ENCODE results near the gene GPATCH3.
"Not testable (repeated sequence)": the region's sequence is repeated elsewhere in the genome, so short reads cannot be mapped to it uniquely, and the experiment has no call there.

Gene GPATCH3

DNA sequence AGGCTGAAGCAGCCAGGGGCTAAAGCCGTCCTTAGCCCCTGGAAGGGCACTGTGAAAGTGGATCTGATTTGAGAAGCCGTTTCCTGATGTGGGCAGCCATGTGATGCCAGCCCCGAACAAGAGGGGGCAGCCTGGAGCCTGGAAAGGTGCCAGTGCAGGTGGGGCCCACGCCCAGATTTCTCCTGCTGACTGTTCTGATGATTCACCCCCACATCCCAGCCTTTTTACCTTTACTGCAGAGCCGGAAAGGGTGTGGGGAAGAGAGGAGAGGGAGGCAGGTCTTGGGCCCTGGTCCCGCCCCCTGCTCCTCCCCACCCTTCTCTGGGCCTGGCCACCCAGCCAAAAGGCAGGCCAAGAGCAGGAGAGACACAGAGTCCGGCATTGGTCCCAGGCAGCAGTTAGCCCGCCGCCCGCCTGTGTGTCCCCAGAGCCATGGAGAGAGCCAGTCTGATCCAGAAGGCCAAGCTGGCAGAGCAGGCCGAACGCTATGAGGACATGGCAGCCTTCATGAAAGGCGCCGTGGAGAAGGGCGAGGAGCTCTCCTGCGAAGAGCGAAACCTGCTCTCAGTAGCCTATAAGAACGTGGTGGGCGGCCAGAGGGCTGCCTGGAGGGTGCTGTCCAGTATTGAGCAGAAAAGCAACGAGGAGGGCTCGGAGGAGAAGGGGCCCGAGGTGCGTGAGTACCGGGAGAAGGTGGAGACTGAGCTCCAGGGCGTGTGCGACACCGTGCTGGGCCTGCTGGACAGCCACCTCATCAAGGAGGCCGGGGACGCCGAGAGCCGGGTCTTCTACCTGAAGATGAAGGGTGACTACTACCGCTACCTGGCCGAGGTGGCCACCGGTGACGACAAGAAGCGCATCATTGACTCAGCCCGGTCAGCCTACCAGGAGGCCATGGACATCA, 37.2 kb downstream of the GPATCH3 start, which contains the start of gene SFN:
Gene SFN (plus strand): TSS at position 369 of the 904 bp plus-strand sequence. CDS start 64 bp downstream, at position 433.
- DNase-seq = peak in 1 of 2 experiments; percentile 26

DNA sequence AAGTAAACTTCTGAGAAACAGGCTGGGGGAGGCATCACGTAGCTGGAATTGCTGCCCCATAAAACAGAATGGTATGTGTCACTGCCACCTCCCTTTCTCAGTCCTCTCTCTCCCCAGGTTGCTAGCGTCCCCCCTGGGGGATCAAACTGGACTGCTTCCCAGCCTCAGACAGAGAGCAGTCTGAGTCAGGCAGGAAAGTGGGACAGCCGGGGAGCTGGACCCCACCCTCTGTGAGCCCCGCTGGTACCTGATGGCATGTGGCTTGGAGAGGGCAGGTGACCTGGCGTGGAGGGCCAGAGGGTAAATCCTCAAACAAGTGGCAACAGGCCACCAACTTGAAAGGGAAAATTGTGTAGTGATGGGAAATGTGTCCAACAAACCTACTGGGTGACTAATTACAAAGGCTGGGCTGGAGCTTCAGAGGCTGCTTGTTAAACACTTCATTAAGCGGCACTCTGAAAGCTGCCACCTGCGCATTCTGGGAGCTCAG, 38.3 kb downstream of the GPATCH3 start:
- DNase-seq = no peak

DNA sequence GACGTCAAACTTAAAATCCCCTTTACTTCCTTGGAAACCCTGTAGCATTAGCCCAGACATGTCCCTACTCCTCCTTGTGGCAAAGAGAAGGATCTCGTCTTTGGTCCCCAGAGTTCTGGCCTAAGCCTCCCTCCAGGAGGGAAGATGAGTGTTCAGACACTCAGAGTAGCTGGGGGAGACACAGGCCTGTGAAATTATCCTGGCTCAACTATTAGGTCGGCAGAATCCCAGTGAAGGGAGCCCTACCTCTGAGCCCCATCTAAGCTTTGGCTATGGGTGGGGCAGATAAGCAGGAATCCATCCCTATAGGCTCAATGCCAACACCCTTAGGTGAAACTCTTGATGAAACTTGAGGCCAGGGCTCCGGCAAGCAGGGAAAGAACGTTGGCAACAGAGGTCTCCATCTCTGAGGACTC, 39.0 kb downstream of the GPATCH3 start:
- DNase-seq = peak in 1 of 2 experiments; percentile 16

DNA sequence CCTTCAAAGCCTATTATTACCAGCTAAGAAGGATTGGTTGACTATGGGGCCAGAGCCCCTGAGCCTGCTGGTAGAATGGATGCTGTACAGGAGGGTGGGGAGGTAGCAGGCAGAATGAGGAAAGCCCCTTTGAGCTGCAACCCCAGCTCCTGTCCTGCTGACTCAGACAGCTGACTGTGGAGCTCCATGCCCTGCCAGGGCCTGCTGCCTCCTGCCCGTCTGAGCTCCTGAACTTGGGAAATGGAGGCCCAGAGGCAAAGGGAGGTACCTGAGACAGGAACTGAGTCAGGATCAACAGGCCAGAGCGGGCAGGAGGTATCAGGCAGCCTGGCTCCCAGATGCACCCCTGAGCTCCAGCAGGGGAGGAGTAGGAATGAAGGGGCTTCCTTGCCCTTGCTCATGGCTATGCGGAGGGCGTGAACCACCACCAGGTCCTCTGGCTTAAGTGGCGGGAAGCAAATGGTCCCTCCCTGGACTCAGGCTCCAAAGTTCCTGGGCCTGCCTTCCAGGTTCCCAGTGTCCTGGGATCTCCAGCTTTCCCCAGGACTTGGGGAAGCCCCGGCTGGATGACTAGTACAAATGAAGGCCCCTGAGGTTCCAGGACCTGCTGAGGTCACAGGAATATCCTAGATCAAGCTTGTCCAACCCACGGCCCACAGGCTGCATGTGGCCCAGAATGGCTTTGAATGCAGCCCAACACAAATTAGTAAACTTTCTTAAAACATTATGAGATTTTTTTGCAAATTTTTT, 41.2 kb downstream of the GPATCH3 start:
- no peak for DNase-seq

DNA sequence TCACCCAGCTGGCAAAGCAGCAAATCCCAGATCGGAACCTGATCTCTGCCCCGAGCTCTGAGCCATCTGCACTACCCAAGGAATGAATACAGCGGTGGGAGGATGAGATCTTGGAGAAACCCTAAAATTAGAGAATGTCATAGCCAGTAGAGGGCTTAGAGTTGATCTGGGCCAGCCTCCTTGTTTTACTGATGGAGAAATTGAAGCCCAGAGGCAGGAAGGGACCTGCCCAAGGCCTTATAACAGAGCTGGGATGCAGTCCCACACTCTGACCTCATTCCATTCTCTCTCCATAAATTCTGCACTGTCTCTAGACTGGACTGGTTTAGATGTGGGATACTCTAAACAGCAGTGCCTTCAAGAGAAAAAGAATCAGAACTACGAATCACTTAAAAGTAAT, 42.1 kb downstream of the GPATCH3 start:
- DNase-seq = no peak

DNA sequence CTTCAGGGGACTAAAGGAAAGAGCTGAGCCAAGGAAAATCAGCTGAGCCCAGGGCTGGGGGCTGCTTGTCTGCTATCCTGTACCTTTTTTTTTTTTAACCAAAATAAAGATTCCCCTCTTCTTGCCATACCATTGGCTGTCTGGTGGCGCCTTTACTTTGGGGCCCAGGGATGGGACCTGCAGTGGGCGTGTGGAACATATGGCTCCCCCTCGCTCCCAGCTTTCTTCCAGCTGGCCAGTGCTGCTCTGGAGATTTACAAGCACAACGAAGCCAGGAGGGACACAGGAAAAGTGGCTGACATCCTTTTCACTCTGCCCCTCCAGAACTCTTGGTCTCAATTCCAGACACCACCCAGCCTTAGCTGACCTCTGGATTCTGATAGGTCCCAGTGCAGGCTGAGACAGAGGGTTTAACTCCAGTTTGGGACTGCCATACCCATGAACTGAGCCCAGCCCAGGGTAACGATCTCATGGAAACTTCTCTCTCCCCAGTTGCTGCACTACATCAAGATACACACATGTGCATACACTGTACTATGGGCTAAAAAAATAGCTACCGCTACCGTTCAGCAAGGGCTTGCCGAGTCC, 42.7 kb downstream of the GPATCH3 start:
- no peak for DNase-seq

DNA sequence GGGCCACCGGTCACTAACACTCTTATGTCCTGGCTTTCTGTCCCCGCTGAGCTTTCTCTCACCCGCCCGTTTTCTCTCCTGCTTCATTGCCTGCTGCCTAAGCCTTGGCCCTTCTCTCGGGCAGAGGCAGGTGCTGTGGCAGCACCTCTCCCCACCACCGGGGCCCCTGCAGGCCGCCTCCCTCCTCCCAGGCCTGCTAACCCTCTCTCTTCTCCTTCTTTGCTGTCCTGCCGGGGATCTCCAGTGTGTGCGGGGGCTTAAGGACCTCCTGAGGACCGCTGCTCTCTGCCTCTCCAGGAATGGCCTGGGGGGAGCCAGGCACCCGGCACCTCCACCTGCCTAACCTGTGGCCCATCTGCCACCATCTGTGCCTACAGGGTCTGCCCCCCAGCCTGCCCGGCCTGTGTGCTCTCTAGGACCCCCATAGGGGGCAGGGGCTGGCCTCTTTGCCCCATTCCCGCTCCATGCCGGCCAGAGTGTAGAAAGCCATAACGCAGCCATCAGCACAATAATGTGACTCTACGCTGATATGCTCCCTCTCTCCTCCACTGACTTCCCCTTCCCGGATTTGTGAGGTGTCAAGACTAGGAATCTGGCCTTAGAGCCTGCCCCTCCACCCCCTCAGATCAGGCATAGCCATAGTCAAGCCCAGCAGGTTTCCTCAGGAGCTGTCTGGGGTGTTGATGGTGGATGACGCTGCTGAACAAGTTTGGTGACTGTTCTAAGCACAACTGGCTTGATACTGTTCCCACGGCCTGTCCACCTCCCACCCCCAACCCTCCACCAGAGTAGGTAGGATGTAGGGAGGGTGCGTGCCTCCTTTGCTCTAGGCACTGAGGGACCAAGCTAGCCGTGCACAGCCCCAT, 43.4 kb downstream of the GPATCH3 start:
- DNase-seq = no peak

DNA sequence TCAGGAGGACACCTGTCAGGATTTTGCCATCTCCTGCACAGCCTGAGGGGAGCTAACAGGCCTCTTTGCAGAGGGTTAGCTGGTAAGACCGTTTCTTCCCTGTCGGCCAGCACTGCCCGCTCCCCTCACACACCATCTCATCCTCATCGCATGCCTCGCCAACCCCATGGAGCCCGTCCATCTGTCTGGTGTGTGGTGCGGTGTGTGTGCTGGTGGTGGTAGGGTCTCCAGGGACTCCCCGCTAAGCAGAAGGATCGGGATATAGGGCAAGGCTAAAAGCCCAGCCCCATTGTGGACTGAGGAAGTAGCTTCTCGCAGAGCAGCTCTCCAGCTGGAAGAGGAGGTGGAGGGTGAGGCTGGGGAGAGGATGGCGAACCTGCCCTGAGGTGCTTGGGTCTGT, 44.1 kb downstream of the GPATCH3 start:
- no peak for DNase-seq

DNA sequence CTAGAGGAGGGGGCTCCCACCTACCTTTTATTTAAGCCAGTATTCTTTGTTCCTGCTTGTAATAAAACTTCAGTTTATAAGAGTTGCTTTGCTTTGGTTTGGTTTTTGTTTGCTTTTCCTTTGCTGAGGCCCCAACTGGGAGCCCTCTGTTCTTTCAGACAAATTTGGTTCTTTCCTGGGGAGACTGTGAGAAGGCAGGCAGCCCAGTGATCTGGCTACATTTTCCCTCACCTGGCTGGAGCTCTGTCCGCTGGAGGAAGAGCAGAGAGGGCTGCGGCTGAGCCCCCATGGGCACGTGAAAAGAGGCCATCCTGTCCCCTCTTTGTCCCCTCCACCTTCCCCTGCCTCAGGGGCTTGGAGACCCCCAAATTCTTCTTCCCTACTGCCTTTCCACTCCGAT, 44.6 kb downstream of the GPATCH3 start:
- no peak for DNase-seq

DNA sequence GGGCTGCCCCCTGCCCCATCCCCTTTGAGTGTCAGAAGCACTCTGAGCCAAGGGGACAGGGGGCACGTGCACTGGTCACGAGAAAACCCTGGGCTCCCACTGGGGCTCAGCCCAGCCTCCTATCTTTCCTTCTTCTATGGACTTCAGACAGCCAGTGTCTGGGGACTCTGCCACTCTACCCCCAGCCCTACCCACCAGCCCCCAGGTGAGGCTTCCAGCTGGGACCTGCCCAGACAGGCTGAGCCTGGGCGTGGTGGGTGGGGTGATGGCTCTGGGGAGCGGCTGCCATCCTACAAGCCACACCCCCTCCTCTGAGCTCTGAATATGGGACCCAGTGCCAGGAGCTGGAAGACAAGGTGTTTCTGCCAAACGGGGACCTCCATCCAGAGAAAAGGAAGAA, 45.4 kb downstream of the GPATCH3 start:
- DNase-seq = no peak

DNA sequence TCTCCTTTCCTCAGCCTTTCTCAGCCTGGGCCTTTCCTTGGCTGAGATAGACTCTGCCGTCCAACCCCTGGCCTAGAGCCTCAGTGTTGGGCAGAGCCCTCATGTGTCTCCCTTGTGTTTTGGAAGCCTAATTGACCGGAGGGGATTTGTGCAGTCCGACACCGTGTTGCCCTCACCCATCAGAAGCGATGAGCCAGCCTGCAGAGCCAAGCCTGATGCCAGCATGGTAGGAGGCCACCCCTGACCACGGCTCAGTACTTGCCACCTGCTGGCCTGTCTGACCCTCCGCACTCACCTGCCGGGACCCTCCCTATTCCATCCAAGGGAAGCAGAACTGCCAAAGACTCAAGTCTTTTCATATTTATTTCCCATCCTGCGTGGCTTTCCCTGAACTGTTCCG, 46.7 kb downstream of the GPATCH3 start:
- DNase-seq = no peak

DNA sequence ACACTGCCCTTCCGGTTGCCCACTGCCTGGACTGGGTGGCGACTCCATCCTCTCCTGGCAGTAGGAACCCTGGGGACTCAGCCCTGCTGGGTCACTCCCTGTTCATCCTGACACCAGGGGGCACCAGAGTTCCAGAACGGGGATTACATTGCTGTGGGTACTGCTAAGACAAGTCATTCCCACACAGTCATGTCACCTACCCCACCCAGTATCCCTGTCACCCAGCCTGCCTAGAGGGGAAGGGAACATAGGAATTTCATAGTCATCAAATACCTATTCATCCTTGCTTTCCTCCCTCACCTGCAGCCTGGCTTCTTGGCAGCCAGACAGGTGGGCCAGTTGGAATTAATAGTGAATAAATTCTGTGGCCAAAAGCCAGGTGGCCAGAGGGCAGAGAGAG, 47.1 kb downstream of the GPATCH3 start:
- peak; percentile 43 to 58 for DNase-seq

DNA sequence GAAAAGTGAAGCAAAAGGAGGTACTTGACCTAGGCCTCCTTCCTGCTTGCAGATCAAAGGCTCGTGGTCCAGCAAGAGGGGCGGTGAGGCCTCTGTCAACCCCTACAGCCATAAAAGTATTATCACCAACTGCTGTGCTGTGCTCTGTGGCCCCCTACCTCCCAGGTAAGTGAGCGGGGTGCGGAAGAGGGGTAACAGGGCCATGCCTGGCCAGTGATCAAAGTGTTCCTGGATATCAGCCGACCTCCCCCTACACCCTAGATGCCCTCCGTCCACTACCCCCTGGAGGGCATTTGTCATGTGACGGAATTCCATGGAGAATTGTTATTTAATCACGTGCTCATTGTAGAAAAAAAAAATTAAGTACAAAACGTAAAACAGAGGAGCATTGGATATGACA, 47.6 kb downstream of the GPATCH3 start:
- no peak for DNase-seq

DNA sequence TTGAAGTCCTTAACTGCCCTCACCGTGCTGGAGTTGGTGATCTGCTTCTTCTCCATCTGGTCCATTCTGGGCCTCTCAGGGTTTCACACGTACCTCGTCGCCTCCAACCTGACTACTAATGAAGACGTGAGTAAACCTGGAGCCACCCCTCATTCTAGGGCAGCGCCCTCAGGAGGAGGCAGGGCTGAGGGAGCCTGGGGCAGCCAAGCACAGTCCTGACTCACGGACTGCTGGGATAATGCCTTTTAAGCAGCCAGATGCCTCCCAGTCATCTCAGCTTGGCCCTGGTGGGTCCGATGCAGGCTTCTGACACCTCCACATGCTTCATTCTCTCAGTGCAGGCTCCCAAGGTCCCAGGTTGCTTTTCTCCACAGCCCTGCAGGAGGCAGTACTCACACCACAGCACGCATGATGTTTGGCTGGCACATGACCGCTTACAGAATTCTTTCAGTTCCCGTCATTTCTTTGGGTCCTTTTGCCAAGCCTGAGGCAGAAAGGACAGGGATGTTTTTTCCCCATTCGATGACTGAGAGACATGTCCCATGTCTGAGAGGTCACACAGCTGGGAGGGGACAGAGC, 49.1 kb downstream of the GPATCH3 start:
- DNase-seq = no peak

DNA sequence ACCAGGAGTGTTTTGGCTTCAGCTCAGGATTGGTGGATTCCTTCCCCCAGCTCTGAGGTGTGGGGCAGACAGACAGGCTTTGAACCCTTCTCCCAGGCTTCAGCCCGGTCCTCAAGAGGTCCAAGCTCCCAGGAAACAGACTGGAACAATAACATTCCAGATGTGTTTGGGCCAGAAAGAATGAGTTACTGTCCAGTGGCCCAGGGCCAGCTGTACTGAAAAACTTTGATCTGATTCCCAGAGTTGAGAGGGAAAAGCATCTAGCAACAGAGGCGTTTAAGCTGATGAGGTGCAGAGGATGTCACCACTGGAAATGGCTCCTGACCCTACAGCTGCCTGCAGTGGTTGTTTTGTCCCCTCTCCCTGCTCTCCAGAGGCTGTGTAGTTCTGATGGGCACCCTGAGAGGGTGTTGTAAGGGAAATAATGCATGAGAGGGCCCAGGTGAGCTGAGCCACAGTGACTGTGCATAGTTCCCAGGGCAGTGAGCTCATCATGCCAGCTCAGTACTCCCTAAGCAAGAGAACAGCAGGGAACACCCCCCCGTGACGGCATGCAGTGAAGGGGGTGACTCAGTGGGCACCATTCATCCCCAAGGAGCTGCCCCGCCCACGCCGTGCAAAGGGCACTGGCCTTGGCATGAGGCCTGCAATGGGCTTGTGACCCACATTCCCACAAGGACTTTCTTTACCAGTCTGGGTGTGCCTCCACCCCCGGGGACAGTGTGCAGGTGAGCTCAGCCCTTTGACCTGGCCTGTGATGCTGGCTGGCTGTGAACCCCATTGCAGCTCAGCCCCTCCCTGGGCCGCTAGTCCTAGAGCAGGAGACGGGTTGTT, 51.1 kb downstream of the GPATCH3 start:
- DNase-seq = peak; percentile 37 to 48

DNA sequence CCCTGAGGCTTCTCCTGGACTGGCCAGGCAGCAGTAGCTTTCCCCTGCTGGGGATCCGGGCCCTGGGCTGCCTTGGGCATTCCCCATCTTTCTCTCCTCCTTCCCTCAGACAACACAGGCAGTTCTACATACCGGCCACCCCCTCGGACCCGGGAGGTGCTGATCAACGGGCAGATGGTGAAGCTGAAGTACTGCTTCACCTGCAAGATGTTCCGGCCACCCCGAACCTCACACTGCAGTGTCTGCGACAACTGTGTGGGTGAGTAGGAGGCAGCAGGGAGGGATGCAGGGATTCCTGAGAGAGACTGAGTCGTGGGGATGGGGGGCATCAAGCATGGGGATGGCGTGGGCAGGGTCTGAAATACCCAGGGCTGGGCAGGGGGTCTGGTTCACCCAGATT, 51.8 kb downstream of the GPATCH3 start:
- no peak for DNase-seq

DNA sequence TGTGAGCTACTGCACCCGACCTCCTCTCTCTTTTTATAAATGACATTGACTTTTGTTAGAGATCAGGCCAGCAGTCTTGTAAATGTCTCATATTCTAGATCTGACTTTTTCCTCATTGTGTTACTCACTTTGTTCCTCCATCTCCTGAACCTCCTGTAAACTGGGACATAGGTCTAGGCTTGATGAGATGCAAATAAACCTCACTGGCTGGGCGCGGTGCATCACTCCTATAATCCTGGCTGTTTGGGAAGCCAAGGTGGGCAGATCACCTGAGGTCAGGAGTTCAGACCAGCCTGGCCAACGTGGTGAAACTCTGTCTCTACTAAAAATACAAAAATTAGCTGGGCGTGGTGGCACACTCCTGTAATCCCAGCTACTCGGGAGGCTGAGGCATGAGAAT, 52.4 kb downstream of the GPATCH3 start:
- DNase-seq = not testable (repeated sequence)

DNA sequence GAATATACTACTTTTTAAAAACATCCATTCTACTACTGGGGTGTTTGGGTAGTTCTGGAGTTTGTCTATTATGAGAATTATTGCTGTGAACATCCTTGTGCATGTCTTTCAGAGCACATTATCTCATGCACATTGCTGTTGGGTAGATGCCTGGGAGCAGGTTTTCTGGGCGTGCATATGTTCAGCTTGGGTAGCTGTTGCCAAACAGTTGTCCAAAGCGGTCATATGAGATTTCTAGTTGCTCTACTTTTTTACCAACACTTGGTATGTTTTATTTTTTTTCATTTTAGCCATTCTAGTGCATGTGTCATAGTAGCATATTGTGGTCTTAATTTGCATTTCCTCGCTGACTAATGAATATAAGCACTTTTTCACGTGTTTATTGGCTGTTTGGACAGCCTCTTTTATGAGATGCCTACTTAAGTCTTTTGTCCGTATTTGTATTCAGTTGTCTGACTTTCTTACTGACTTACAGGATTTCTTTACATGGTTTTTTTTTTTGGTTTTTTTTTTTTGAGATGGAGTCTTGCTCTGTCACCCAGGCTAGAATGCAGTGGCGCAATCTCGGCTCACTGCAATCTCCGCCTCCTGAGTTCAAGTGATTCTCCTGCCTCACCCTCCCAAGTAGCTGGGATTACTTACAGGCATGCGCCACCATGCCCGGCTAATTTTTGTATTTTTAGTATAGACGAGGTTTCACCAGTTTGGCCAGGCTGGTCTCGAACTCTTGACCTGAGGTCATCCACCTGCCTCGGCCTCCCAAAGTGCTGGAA, 55.7 kb downstream of the GPATCH3 start:
- no peak for DNase-seq
